Chondrocyte (in vitro differentiated cells): ENCODE measurements around the gene NFATC4. TPM values are rescaled to one million over a fixed set of nuclear protein-coding genes. Genes with fewer than 3 reads are reported as not detected.
A peak's percentile ranks its signal among the peaks of the same experiment; 100 is the strongest.
"Not testable (repeated sequence)": the region's sequence is repeated elsewhere in the genome, so short reads cannot be mapped to it uniquely, and the experiment has no call there.

ENCODE experiments used
- DNase-seq: peaks from one replicate; pipeline ENCODE4 v3.0.0; 2021; ENCODE audit warnings: mixed read lengths, low spot score
- H3K27ac Mint-ChIP-seq: one replicate; pipeline ENCODE4 v1.8.0; 2021; ENCODE audit warnings: mild to moderate bottlenecking, moderate library complexity, mixed read lengths; ENCODE audit not compliant: unreplicated experiment
- H3K27me3 Mint-ChIP-seq: 2 replicates; pipeline ENCODE4 v1.8.0; 2021; ENCODE audit warnings: low read depth, mixed read lengths
- H3K36me3 Mint-ChIP-seq: 2 replicates; pipeline ENCODE4 v1.8.0; 2021; ENCODE audit warnings: low read depth, mixed read lengths
- H3K4me1 Mint-ChIP-seq: 2 replicates; pipeline ENCODE4 v1.8.0; 2021; ENCODE audit warnings: low read depth, mild to moderate bottlenecking, mixed read lengths
- H3K4me3 Mint-ChIP-seq: one replicate; pipeline ENCODE4 v1.8.0; 2021; ENCODE audit warnings: mild to moderate bottlenecking, moderate library complexity, mixed read lengths; ENCODE audit not compliant: unreplicated experiment
- H3K9me3 Mint-ChIP-seq: 2 replicates; pipeline ENCODE4 v1.8.0; 2021; ENCODE audit warnings: low read depth, mixed read lengths
- total RNA-seq: library from RNA; stranded (reverse); gene quantifications from 3 replicates; pipeline ENCODE4 v1.2.1, GENCODE V29; 2021
- TF ChIP-seq, protein P1 (sequence below): fragments of 200-600 bp; sonication (generic); IDR thresholded peaks from 2 replicates; pipeline ENCODE4 v1.5.0; 2021; ENCODE audit warnings: antibody characterized with exemption, mild to moderate bottlenecking, moderate library complexity

NFATC4 gene
- total RNA-seq, 1 donor from 2014 or later, result 97.7 TPM

DNA sequence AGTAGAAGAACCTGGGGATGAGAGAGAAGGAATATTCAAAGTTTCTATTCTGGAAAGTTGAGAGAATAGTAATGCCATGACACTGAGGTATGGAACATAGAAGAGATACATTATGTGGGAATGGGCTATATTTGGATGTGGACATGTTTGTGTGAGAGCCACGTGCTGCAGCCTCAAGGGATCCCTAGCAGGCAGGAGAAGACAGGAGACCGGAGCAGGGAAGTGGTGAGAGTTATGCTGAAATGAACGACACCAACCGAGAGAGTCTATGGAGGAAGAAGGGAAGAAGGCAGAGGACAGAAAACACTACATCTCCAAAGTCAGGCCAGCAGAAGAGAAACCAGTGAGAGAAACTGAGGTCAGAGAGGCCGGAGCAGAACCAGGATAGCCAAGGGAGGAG lies 18.2 kb upstream of the NFATC4 start:
- H3K9me3 Mint-ChIP-seq, result no peaks in the 10 kb centered on the region
- no peak for DNase-seq
- no peak overlapping the region for H3K4me3 Mint-ChIP-seq
- peaks cover 2% of the 10 kb centered on the region for H3K4me1 Mint-ChIP-seq
- TF ChIP-seq, protein P1, sequence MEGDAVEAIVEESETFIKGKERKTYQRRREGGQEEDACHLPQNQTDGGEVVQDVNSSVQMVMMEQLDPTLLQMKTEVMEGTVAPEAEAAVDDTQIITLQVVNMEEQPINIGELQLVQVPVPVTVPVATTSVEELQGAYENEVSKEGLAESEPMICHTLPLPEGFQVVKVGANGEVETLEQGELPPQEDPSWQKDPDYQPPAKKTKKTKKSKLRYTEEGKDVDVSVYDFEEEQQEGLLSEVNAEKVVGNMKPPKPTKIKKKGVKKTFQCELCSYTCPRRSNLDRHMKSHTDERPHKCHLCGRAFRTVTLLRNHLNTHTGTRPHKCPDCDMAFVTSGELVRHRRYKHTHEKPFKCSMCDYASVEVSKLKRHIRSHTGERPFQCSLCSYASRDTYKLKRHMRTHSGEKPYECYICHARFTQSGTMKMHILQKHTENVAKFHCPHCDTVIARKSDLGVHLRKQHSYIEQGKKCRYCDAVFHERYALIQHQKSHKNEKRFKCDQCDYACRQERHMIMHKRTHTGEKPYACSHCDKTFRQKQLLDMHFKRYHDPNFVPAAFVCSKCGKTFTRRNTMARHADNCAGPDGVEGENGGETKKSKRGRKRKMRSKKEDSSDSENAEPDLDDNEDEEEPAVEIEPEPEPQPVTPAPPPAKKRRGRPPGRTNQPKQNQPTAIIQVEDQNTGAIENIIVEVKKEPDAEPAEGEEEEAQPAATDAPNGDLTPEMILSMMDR, result no peak
- no peak overlapping the region for H3K27ac Mint-ChIP-seq
- H3K27me3 Mint-ChIP-seq, result peaks cover 41% of the 10 kb centered on the region
- H3K36me3 Mint-ChIP-seq, result peaks cover 1% of the 10 kb centered on the region

DNA sequence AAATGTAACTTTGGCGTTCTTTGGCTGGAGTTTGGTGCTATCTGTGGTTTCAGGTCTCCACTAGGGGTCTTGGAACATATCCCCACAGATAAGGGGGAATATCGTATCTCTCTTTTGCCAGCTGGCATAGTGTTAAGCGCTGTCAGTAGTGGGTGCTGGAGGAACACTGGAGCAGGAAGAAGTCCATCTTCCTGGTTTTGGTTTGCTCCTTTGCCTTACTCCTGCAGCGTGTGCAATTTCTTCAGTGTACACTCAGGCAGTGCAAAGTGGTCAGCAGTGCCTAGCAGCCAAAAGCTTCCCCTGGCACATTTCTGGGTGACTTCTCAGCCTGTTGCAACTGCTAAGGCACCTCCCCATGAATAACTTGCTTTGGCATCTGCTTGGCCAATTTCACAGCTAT lies 16.5 kb upstream of the NFATC4 start:
- Mint-ChIP-seq H3K4me1 (peaks cover 2% of the 10 kb centered on the region), H3K4me3 (no peak overlapping the region), H3K36me3 (peaks cover under 1% of the 10 kb centered on the region), H3K27me3 (peaks cover 38% of the 10 kb centered on the region), H3K9me3 (no peaks in the 10 kb centered on the region), H3K27ac (no peak overlapping the region)
- TF ChIP-seq, protein P1, result peak; percentile 37
- no peak for DNase-seq

DNA sequence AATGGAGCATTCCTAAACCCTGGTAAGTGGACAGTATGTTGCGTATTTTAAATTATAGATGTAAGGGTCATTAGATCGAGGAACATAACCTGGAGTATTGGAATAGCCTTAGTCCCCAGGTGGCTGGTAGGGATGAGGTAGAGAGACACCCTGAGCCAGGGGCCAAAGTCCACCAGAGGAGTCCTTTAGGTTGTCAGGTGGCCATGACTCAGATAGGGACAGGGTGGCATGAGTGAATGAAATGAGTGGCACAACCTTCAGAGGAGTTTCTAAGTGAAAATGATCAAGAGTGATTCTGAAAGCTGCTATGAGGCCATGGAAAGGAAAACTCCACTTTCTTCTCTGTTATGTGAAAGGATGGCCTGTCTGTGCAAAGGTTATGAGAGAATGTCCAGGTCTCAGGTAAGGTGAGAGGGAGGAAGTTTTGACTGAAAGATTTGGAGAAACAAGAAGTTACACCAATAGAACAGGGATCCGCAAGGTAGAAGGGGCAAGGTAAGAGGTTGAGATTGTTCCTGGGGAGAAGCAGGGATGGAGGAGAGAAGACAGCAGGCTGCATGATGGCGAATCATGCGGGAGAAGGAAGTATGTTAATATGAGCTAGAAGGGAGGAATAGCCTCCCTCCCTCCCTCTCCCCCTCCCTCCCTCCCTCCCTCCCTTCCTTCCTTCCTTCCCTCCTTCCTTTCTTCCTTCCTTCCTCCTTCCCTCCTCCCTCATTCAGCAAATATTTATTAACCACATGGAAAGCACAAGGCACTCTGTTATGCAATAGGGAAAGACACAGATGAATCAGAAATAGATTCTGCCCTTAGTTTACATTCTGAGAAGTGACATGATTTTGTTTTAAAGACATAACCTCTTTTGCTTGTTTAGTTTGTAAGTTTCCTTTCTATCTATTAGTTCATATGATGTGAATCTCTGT lies 14.2 kb upstream of the NFATC4 start:
- Mint-ChIP-seq H3K27me3 (peaks cover 32% of the 10 kb centered on the region), H3K27ac (no peak overlapping the region)
- TF ChIP-seq, protein P1, result no peak

DNA sequence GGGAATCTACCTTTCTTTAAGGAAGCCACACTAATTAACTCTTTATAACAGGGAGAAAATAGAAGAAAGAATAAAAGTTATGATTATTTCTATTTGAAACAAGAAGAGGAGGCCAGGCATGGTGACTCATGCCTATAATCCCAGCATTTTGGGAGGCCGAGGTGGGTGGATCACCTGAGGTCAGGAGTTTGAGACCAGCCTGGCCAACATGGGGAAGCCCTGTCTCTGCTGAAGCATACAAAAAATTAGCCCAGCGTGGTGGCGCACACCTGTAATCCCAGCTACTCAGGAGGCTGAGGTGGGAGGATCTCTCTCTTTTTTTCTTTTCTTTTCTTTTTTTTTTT lies 13.5 kb upstream of the NFATC4 start:
- H3K27me3 Mint-ChIP-seq, result peaks cover 31% of the 10 kb centered on the region
- H3K4me3 Mint-ChIP-seq, H3K27ac Mint-ChIP-seq, H3K36me3 Mint-ChIP-seq, H3K4me1 Mint-ChIP-seq, DNase-seq, H3K9me3 Mint-ChIP-seq: not testable (repeated sequence)

More for the DNA sequence above, 14.2 kb upstream of the NFATC4 start:
- Mint-ChIP-seq H3K36me3 (no peaks in the 10 kb centered on the region), H3K9me3 (no peaks in the 10 kb centered on the region), H3K4me1 (peaks cover 2% of the 10 kb centered on the region), H3K4me3 (no peak overlapping the region)
- DNase-seq, result no peak

DNA sequence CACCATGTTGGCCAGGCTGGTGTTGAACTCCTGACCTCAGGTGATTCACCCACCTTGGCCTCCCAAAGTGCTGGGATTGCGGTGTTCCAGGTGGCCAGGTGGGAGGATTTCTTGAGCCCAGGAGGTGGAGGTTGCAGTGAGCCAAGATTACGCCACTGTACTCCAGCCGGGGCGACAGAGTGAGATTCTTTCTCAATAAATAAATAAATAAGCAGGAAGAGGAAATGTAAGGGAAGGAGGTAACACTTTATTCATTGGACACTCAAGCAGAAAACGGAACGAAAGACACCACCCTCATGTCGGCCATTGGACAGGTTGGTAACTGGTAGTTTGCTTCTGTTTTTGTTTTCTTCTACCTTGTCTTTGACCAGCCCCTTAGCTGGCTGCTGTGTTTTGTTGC lies 13.0 kb upstream of the NFATC4 start:
- no peak for DNase-seq
- Mint-ChIP-seq H3K4me1 (peaks cover 2% of the 10 kb centered on the region), H3K27me3 (peaks cover 25% of the 10 kb centered on the region), H3K4me3 (no peak overlapping the region), H3K27ac (no peak overlapping the region), H3K36me3 (no peaks in the 10 kb centered on the region), H3K9me3 (no peaks in the 10 kb centered on the region)
- TF ChIP-seq, protein P1, result no peak

DNA sequence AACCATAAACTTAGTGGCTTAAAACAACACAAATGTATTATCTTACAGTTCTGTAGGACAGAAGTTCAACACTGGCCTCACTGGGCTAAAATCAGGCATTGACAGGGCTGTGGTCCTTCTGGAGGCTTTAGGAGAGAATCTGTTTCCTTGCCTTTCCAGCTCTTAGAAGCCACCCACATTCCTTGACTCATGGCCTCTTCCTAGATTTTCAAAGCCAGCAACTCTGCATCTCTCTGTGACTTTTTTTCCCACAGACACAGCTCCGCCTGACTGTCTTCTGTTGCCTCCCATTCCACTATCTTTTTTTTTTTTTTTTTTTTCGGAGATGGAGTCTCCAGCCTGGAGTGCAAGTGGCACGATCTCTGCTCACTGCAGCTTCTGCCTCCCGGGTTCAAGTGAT lies 11.8 kb upstream of the NFATC4 start:
- no peak overlapping the region for H3K27ac Mint-ChIP-seq
- H3K27me3 Mint-ChIP-seq, result peaks cover 17% of the 10 kb centered on the region
- TF ChIP-seq, protein P1, result no peak
- no peak overlapping the region for H3K4me3 Mint-ChIP-seq
- no peak for DNase-seq
- no peaks in the 10 kb centered on the region for H3K9me3 Mint-ChIP-seq
- peaks cover 2% of the 10 kb centered on the region for H3K4me1 Mint-ChIP-seq
- no peaks in the 10 kb centered on the region for H3K36me3 Mint-ChIP-seq
